H9 (cell line): Measurements from ENCODE around the gene AMOT. TPM values are rescaled to one million over a fixed set of nuclear protein-coding genes. Genes with fewer than 3 reads are reported as not detected.

Experiments used
- DNase-seq: peaks from one replicate; pipeline ENCODE4 v3.0.0-alpha.2; 2017
- H2AFZ ChIP-seq: one replicate; pipeline ENCODE4 v1.6.1; 2013; ENCODE audit warnings: mild to moderate bottlenecking, low read length, control low read depth, moderate library complexity
- H2AK5ac ChIP-seq: 2 replicates; pipeline ENCODE4 v1.6.1; 2013; ENCODE audit warnings: low read length, control low read depth, mixed read lengths; ENCODE audit not compliant: insufficient read length
- H2BK120ac ChIP-seq: one replicate; pipeline ENCODE4 v1.6.1; 2013; ENCODE audit warnings: low read depth, mild to moderate bottlenecking, low read length, control low read depth, inconsistent platforms; ENCODE audit not compliant: poor library complexity, severe bottlenecking
- H2BK12ac ChIP-seq: 2 replicates; pipeline ENCODE4 v1.6.1; 2013; ENCODE audit warnings: low read length, control low read depth, mixed read lengths, low read depth; ENCODE audit not compliant: insufficient read length
- H2BK15ac ChIP-seq: 2 replicates; pipeline ENCODE4 v1.6.1; 2013; ENCODE audit warnings: low read depth, low read length, control low read depth
- H2BK20ac ChIP-seq: one replicate; pipeline ENCODE4 v1.6.1; 2013; ENCODE audit warnings: low read depth, mild to moderate bottlenecking, low read length, control low read depth, inconsistent platforms; ENCODE audit not compliant: poor library complexity, severe bottlenecking
- H2BK5ac ChIP-seq: 2 replicates; pipeline ENCODE4 v1.6.1; 2013; ENCODE audit warnings: low read length, control low read depth, mixed read lengths; ENCODE audit not compliant: insufficient read length
- H3K14ac ChIP-seq: 2 replicates; pipeline ENCODE4 v1.6.1; 2013; ENCODE audit warnings: low read length, control low read depth; ENCODE audit not compliant: insufficient read depth
- H3K18ac ChIP-seq: 2 replicates; pipeline ENCODE4 v1.6.1; 2013; ENCODE audit warnings: low read depth, mild to moderate bottlenecking, mixed read lengths, low read length, control low read depth; ENCODE audit not compliant: insufficient read length
- H3K23ac ChIP-seq: 2 replicates; pipeline ENCODE4 v1.6.1; 2013; ENCODE audit warnings: low read length, control low read depth, mixed read lengths, low read depth; ENCODE audit not compliant: insufficient read length
- H3K23me2 ChIP-seq: 2 replicates; pipeline ENCODE4 v1.6.1; 2013; ENCODE audit warnings: low read depth, mild to moderate bottlenecking, mixed read lengths, low read length, control low read depth; ENCODE audit not compliant: insufficient read length, poor library complexity, severe bottlenecking
- H3K27ac ChIP-seq: 2 replicates; pipeline ENCODE4 v1.5.1; 2013; ENCODE audit warnings: low read length, control low read depth, mixed read lengths, low read depth; ENCODE audit not compliant: insufficient read length
- H3K27me3 ChIP-seq: 2 replicates; pipeline ENCODE4 v1.6.1; 2013; ENCODE audit warnings: low read length, control low read depth, inconsistent platforms; ENCODE audit not compliant: insufficient read depth
- H3K4ac ChIP-seq: 2 replicates; pipeline ENCODE4 v1.6.1; 2013; ENCODE audit warnings: low read depth, mild to moderate bottlenecking, control low read depth, inconsistent platforms, low read length, moderate library complexity
- H3K4me1 ChIP-seq: 2 replicates; pipeline ENCODE4 v1.6.1; 2013; ENCODE audit warnings: low read length, control low read depth, inconsistent platforms; ENCODE audit not compliant: insufficient read depth
- H3K4me2 ChIP-seq: 2 replicates; pipeline ENCODE4 v1.6.1; 2013; ENCODE audit warnings: low read length, control low read depth, mixed read lengths; ENCODE audit not compliant: insufficient read length, insufficient read depth
- H3K56ac ChIP-seq: 2 replicates; pipeline ENCODE4 v1.6.1; 2013; ENCODE audit warnings: low read depth, mild to moderate bottlenecking, mixed read lengths, low read length, control low read depth; ENCODE audit not compliant: insufficient read length
- H3K79me1 ChIP-seq: 2 replicates; pipeline ENCODE4 v1.6.1; 2013; ENCODE audit warnings: low read depth, mild to moderate bottlenecking, moderate library complexity, low read length, control low read depth, inconsistent platforms; ENCODE audit not compliant: insufficient read depth, poor library complexity, severe bottlenecking
- H3K79me2 ChIP-seq: 2 replicates; pipeline ENCODE4 v1.6.1; 2013; ENCODE audit warnings: low read length, control low read depth, inconsistent platforms; ENCODE audit not compliant: insufficient read depth
- H3K9ac ChIP-seq: 2 replicates; pipeline ENCODE4 v1.6.1; 2013; ENCODE audit warnings: low read length, control low read depth, mixed read lengths; ENCODE audit not compliant: insufficient read length; ENCODE audit errors: extremely low read depth
- H3K9me3 ChIP-seq: one replicate; pipeline ENCODE4 v1.6.1; 2013; ENCODE audit warnings: low read depth, low read length, inconsistent platforms; ENCODE audit not compliant: control insufficient read depth
- H3T11ph ChIP-seq: one replicate; pipeline ENCODE4 v1.6.1; 2013; ENCODE audit warnings: mild to moderate bottlenecking, low read length, control low read depth, inconsistent platforms
- H4K20me1 ChIP-seq: one replicate; pipeline ENCODE4 v1.6.1; 2013; ENCODE audit not compliant: control insufficient read depth, insufficient read length, insufficient read depth
- H4K5ac ChIP-seq: 2 replicates; pipeline ENCODE4 v1.6.1; 2013; ENCODE audit warnings: low read depth, mild to moderate bottlenecking, mixed read lengths, low read length, control low read depth; ENCODE audit not compliant: insufficient read length
- H4K8ac ChIP-seq: replicated peaks from 2 replicates; pipeline ENCODE4 v1.6.1; 2013; ENCODE audit warnings: low read length, control low read depth, mixed read lengths, low read depth; ENCODE audit not compliant: insufficient read length
- H4K91ac ChIP-seq: 2 replicates; pipeline ENCODE4 v1.6.1; 2013; ENCODE audit warnings: low read depth, mild to moderate bottlenecking, moderate library complexity, mixed read lengths, low read length, control low read depth; ENCODE audit not compliant: insufficient read length
- H3K27ac Mint-ChIP-seq, 3 experiments: 2 replicates in 2 of 3; 3 replicates in 1 of 3; pipeline ENCODE4 v1.8.0; 2020 to 2021; ENCODE audit warnings: mixed read lengths in 3 of 3, mild to moderate bottlenecking in 1 of 3, moderate library complexity in 1 of 3
- H3K27me3 Mint-ChIP-seq: 2 replicates; pipeline ENCODE4 v1.8.0; 2021; ENCODE audit warnings: low read depth, mild to moderate bottlenecking, moderate library complexity, mixed read lengths
- H3K36me3 Mint-ChIP-seq, 3 experiments: 2 replicates in 2 of 3; 3 replicates in 1 of 3; pipeline ENCODE4 v1.8.0; 2020 to 2021; ENCODE audit warnings: low read depth in 3 of 3, mixed read lengths in 3 of 3; ENCODE audit not compliant: insufficient read depth in 1 of 3
- H3K4me1 Mint-ChIP-seq, 2 experiments: 2 replicates each; pipeline ENCODE4 v1.8.0; 2020; ENCODE audit warnings: mixed read lengths in 2 of 2
- H3K4me3 Mint-ChIP-seq, 2 experiments: 2 replicates in 1 of 2; 3 replicates in 1 of 2; pipeline ENCODE4 v1.8.0; 2020 to 2021; ENCODE audit warnings: mild to moderate bottlenecking in 2 of 2, mixed read lengths in 2 of 2, moderate library complexity in 1 of 2
- H3K9me3 Mint-ChIP-seq, 2 experiments: 2 replicates in 1 of 2; 3 replicates in 1 of 2; pipeline ENCODE4 v1.8.0; 2020; ENCODE audit warnings: mild to moderate bottlenecking in 2 of 2, mixed read lengths in 2 of 2, moderate library complexity in 1 of 2
- CTCF ChIP-seq: fragments of 200-600 bp; sonication (generic); conservative IDR thresholded peaks from 3 replicates; pipeline ENCODE4 v1.8.0; 2021; ENCODE audit warnings: antibody characterized with exemption, mild to moderate bottlenecking
- WGBS: extraction: QIAGEN DNeasy Blood & Tissue Kit; methylation state at CpG from one replicate; pipeline ENCODE4 v1.1.7; 2013; ENCODE audit warnings: missing lambda C conversion rate, low lambda C conversion rate, mixed read lengths; ENCODE audit not compliant: insufficient read length; ENCODE audit errors: extremely low coverage; 5-methylcytosine and 5-hydroxymethylcytosine counted together
- total RNA-seq: library from RNA; stranded (reverse); gene quantifications from 2 replicates; pipeline ENCODE4 v1.2.1, GENCODE V29; 2021

Gene AMOT
- total RNA-seq, 1 experiment from 2014 or later: 17.6 TPM

GRCh38 chrX:112774651-112775293, 65.9 kb downstream of the AMOT start:
- Histone ChIP-seq H2BK20ac (no peak overlapping the region), H4K91ac (no peak overlapping the region), H3T11ph (no peak overlapping the region), H3K23ac (no peak overlapping the region), H4K8ac (no peak overlapping the region), H3K4ac (no peak overlapping the region), H3K23me2 (peaks cover 3% of the 10 kb centered on the region), H2BK120ac (no peak overlapping the region), H3K79me2 (no peaks in the 10 kb centered on the region), H3K27me3 (no peaks in the 10 kb centered on the region), H4K20me1 (no peaks in the 10 kb centered on the region), H3K4me2 (no peak overlapping the region), H2BK15ac (no peak overlapping the region), H2BK5ac (no peak overlapping the region), H3K56ac (no peak overlapping the region), H3K4me1 (no peaks in the 10 kb centered on the region), H3K14ac (no peak overlapping the region), H3K79me1 (no peaks in the 10 kb centered on the region), H3K18ac (no peak overlapping the region), H2AK5ac (no peak overlapping the region), H3K9me3 (no peaks in the 10 kb centered on the region), H4K5ac (no peak overlapping the region), H2AFZ (no peak overlapping the region), H2BK12ac (no peak overlapping the region), H3K27ac (no peak overlapping the region), H3K9ac (no peak overlapping the region)
- Mint-ChIP-seq H3K9me3 (no peaks in the 10 kb centered on the region), H3K27me3 (no peaks in the 10 kb centered on the region), H3K36me3 (peaks cover 0 to 8% (median 4%) of the 10 kb centered on the region in 3 experiments; a peak in 3 of 7 replicates), H3K4me1 (peaks cover 0 to 5% of the 10 kb centered on the region in 2 experiments; a peak in 1 of 4 replicates), H3K27ac (no peak overlapping the region), H3K4me3 (no peak overlapping the region)
- no CpG with 5 or more reads among the region's 10 CpGs for WGBS
- DNase-seq: no peak
- TF ChIP-seq CTCF: no peak
